ENCODE measurements around the gene CCDC3. TPM values are rescaled to one million over a fixed set of nuclear protein-coding genes. Genes with fewer than 3 reads are reported as not detected.
A peak's percentile ranks its signal among the peaks of the same experiment; 100 is the strongest.

The CCDC3 gene
- polyA plus RNA-seq, 1 donor from 2014 or later, result 3.8 TPM

GRCh38 chr10:13049774-13050420, 48.4 kb upstream of the CCDC3 start:
- H3K79me2 ChIP-seq (replicated peaks; ENCODE audit: insufficient read depth, low read length), result no peaks in the 10 kb centered on the region
- H3F3A ChIP-seq (ENCODE audit: insufficient read depth, low read length, poor library complexity, severe bottlenecking), result no peaks in the 10 kb centered on the region
- no peak overlapping the region for H2AFZ ChIP-seq (ENCODE audit: low read depth, low read length)
- H3K4me3 ChIP-seq (ENCODE audit: low read length), result peak overlapping the region; percentile 48
- TF ChIP-seq EP300 (conservative IDR thresholded peaks at IDR 0.05; ENCODE audit: poor library complexity, severe bottlenecking) (peak; percentile 54), RAD21 (conservative IDR thresholded peaks at IDR 0.05) (no peak), EZH2 (IDR thresholded peaks at IDR 0.05; ENCODE audit: borderline replicate concordance, insufficient read depth, low read length, poor library complexity, severe bottlenecking) (no peak), POLR2AphosphoS5 (IDR thresholded peaks at IDR 0.05) (peak; percentile 78)
- H3K27ac ChIP-seq (ENCODE audit: low read length), result peak overlapping the region; percentile 55
- no peaks in the 10 kb centered on the region for H3K27me3 ChIP-seq (ENCODE audit: insufficient read depth, low read depth, low read length)
- peak overlapping the region; percentile 48 for H3K4me2 ChIP-seq (ENCODE audit: low read length)
- H3K9me2 ChIP-seq (ENCODE audit: insufficient read depth, low read length), result no peaks in the 10 kb centered on the region
- H4K20me1 ChIP-seq (ENCODE audit: insufficient read depth), result no peaks in the 10 kb centered on the region
- no peak overlapping the region for H3K9ac ChIP-seq (ENCODE audit: low read length)
- H3K9me3 ChIP-seq (ENCODE audit: low read length), result no peaks in the 10 kb centered on the region
- no peaks in the 10 kb centered on the region for H3K36me3 ChIP-seq (ENCODE audit: insufficient read depth, low read length)

- Histone ChIP-seq H3K4me3 (ENCODE audit: low read length) (no peak overlapping the region), H2AFZ (ENCODE audit: low read depth, low read length) (no peak overlapping the region), H3K27me3 (ENCODE audit: insufficient read depth, low read depth, low read length) (no peaks in the 10 kb centered on the region), H3K36me3 (ENCODE audit: insufficient read depth, low read length) (no peaks in the 10 kb centered on the region), H3K9me2 (ENCODE audit: insufficient read depth, low read length) (no peaks in the 10 kb centered on the region), H3K9me3 (ENCODE audit: low read length) (no peaks in the 10 kb centered on the region), H3K79me2 (replicated peaks; ENCODE audit: insufficient read depth, low read length) (no peaks in the 10 kb centered on the region), H3K27ac (ENCODE audit: low read length) (no peak overlapping the region), H4K20me1 (ENCODE audit: insufficient read depth) (no peaks in the 10 kb centered on the region), H3K4me2 (ENCODE audit: low read length) (no peak overlapping the region), H3F3A (ENCODE audit: insufficient read depth, low read length, poor library complexity, severe bottlenecking) (no peaks in the 10 kb centered on the region), H3K9ac (ENCODE audit: low read length) (no peak overlapping the region)
- TF ChIP-seq CTCF (IDR thresholded peaks at IDR 0.05; ENCODE audit: poor library complexity, severe bottlenecking) (no peak), EZH2 (IDR thresholded peaks at IDR 0.05; ENCODE audit: borderline replicate concordance, insufficient read depth, low read length, poor library complexity, severe bottlenecking) (no peak), SMC3 (conservative IDR thresholded peaks at IDR 0.05; ENCODE audit: poor library complexity) (no peak), TAF1 (IDR thresholded peaks at IDR 0.05; ENCODE audit: low read depth) (no peak), EP300 (conservative IDR thresholded peaks at IDR 0.05; ENCODE audit: poor library complexity, severe bottlenecking) (no peak), POLR2AphosphoS5 (IDR thresholded peaks at IDR 0.05) (no peak), REST (IDR thresholded peaks at IDR 0.05; ENCODE audit: borderline replicate concordance) (no peak), RAD21 (conservative IDR thresholded peaks at IDR 0.05) (no peak)
Observed at GRCh38 chr10:13048762-13049161, 47.2 kb upstream of the CCDC3 start.

Measured in neural cell (in vitro differentiated cells).